Memory B cell (primary cell): ENCODE measurements around the gene TIPRL.
"Not testable (repeated sequence)": the region's sequence is repeated elsewhere in the genome, so short reads cannot be mapped to it uniquely, and the experiment has no call there.

Source experiments
- ATAC-seq: fragments of 150-1000 bp; cut with Tn5 transposase; 2 replicates; pipeline ENCODE4 v1.10.0; 2021; ENCODE audit warnings: low read depth, mild to moderate bottlenecking, moderate library complexity
- DNase-seq, 2 donors: peaks; one replicate each; pipeline ENCODE4 v3.0.0; 2022; ENCODE audit warnings: low spot score in 2 of 2
- H3K27ac Mint-ChIP-seq: one replicate; pipeline ENCODE4 v1.8.0; 2022; ENCODE audit warnings: mild to moderate bottlenecking, moderate library complexity, mixed read lengths
- H3K27me3 Mint-ChIP-seq: one replicate; pipeline ENCODE4 v1.8.0; 2022; ENCODE audit warnings: mixed read lengths
- H3K36me3 Mint-ChIP-seq: one replicate; pipeline ENCODE4 v1.8.0; 2022; ENCODE audit warnings: mild to moderate bottlenecking, mixed read lengths
- H3K4me1 Mint-ChIP-seq: one replicate; pipeline ENCODE4 v1.8.0; 2022; ENCODE audit warnings: mixed read lengths
- H3K4me3 Mint-ChIP-seq: one replicate; pipeline ENCODE4 v1.8.0; 2022; ENCODE audit warnings: mild to moderate bottlenecking, moderate library complexity, mixed read lengths
- H3K9me3 Mint-ChIP-seq: one replicate; pipeline ENCODE4 v1.8.0; 2022; ENCODE audit warnings: mixed read lengths

Gene TIPRL

DNA sequence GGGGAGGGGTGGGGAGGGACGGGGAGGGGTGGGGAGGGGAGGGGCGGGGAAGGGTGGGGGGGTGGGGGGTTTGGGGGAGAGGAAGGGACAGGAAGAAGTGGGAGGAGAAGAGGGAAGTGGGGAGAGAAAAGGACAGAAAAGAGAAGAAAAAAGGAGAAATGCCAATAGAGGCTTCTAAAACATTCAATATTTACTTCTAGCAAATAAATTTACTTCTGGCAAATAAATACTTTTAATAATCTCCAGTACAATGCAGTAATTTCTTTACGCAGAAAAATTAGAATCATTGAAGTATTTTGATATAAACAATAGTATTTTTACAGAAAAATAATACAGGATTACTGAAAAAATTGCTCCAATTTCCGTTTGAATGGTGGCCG is 32.6 kb upstream of the TIPRL start:
- Mint-ChIP-seq H3K27ac (peak overlapping the region; percentile 60), H3K36me3 (no peaks in the 10 kb centered on the region), H3K27me3 (no peaks in the 10 kb centered on the region), H3K4me1 (peaks cover 10% of the 10 kb centered on the region), H3K9me3 (no peaks in the 10 kb centered on the region), H3K4me3 (peak overlapping the region; percentile 67)
- ATAC-seq = no peak
- no peak for DNase-seq

GRCh38 chr1:168146626-168147025 is 32.1 kb upstream of the TIPRL start:
- no peaks in the 10 kb centered on the region for H3K9me3 Mint-ChIP-seq
- no peak overlapping the region for H3K4me3 Mint-ChIP-seq
- no peak for DNase-seq

GRCh38 chr1:168148916-168149315 is 29.8 kb upstream of the TIPRL start:
- Mint-ChIP-seq H3K9me3 (no peaks in the 10 kb centered on the region), H3K4me1 (peaks cover 10% of the 10 kb centered on the region), H3K27ac (peak overlapping the region; percentile 60), H3K27me3 (no peaks in the 10 kb centered on the region), H3K36me3 (no peaks in the 10 kb centered on the region), H3K4me3 (no peak overlapping the region)
- ATAC-seq = peak; percentile 64
- no peak for DNase-seq

More at GRCh38 chr1:168146626-168147025, 32.1 kb upstream of the TIPRL start:
- peaks cover 10% of the 10 kb centered on the region for H3K4me1 Mint-ChIP-seq
- no peak overlapping the region for H3K27ac Mint-ChIP-seq
- no peaks in the 10 kb centered on the region for H3K27me3 Mint-ChIP-seq
- H3K36me3 Mint-ChIP-seq = no peaks in the 10 kb centered on the region
- ATAC-seq = no peak

DNA sequence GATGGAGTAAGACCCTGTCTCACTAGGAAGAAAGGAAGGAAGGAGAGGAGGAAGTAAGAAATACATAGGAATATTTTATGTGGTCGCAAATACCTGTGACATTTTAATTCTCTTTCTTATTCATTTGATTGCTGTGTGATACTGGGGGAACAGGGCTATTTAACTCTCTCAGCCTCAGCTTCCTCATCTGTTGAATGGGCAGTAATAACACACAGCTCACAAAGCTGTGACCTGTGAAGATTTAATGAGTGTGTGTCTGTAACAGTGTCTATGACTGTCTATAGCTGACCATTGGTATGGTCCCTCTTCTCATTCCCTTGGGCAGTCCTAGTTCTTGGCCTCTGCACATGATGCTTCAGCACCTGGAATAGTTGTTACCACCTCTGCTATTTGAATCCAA is 28.5 kb upstream of the TIPRL start:
- no peak overlapping the region for H3K27ac Mint-ChIP-seq
- DNase-seq = no peak
- H3K4me1 Mint-ChIP-seq = peaks cover 13% of the 10 kb centered on the region
- H3K36me3 Mint-ChIP-seq = peaks cover 2% of the 10 kb centered on the region
- ATAC-seq = no peak
- no peak overlapping the region for H3K4me3 Mint-ChIP-seq
- no peaks in the 10 kb centered on the region for H3K27me3 Mint-ChIP-seq
- peaks cover 2% of the 10 kb centered on the region for H3K9me3 Mint-ChIP-seq

- no peak overlapping the region for H3K27ac Mint-ChIP-seq
- no peak overlapping the region for H3K4me3 Mint-ChIP-seq
- H3K4me1 Mint-ChIP-seq = peaks cover 9% of the 10 kb centered on the region
- H3K27me3 Mint-ChIP-seq = no peaks in the 10 kb centered on the region
- H3K36me3 Mint-ChIP-seq = peaks cover 2% of the 10 kb centered on the region
- H3K9me3 Mint-ChIP-seq = peaks cover 2% of the 10 kb centered on the region
- ATAC-seq (no peak), DNase-seq (no peak)
Measured at GRCh38 chr1:168151935-168152334, 26.8 kb upstream of the TIPRL start.

- ATAC-seq = peak; percentile 24
- H3K27ac Mint-ChIP-seq, DNase-seq, H3K4me1 Mint-ChIP-seq, H3K36me3 Mint-ChIP-seq, H3K4me3 Mint-ChIP-seq, H3K27me3 Mint-ChIP-seq: not testable (repeated sequence)
- peaks cover 14% of the 10 kb centered on the region for H3K9me3 Mint-ChIP-seq
Measured at GRCh38 chr1:168154707-168155106, 24.1 kb upstream of the TIPRL start.

DNA sequence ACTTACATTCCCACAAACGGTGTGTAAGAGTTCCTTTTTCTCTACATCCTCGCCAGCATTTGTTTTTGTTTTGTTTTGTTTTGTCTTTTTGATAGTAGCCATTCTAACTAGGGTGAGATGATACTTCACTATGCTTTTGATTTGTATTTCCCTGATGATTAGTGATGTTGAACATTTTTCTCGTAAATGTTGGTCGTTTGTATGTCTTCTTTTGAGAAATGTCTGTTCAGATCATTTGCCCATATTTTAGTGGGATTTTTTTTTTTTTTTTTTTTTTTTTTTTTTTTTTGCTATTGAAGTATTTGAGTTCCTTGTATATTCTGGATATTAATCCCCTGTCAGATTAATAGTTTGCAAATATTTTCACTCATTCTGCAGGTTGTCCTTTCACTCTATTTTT is 22.9 kb upstream of the TIPRL start:
- H3K4me3 Mint-ChIP-seq = no peak overlapping the region

DNA sequence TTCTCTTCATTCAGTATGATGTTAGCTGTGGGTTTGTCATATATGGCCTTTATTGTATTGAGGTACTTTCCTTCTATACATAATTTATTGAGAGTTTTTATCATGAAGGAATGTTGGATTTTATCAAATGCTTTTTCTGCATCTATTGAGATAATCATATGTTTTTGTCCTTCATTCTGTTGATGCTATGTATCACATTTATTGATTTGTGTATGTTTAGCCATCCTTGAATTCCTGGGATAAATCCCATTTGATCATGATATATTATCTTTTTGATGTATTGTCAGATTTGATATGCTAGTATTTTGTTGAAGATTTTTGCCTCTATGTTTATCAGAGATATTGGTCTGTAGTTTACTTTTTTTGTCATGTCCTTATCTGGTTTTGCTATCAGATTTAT is 21.1 kb upstream of the TIPRL start:
- DNase-seq = no peak
- H3K27me3 Mint-ChIP-seq = peaks cover 2% of the 10 kb centered on the region
- no peak overlapping the region for H3K4me3 Mint-ChIP-seq
- peaks cover 12% of the 10 kb centered on the region for H3K4me1 Mint-ChIP-seq
- no peak for ATAC-seq
- H3K36me3 Mint-ChIP-seq = peaks cover 15% of the 10 kb centered on the region
- no peak overlapping the region for H3K27ac Mint-ChIP-seq
- H3K9me3 Mint-ChIP-seq = peaks cover 25% of the 10 kb centered on the region

More for the DNA sequence above, 22.9 kb upstream of the TIPRL start:
- ATAC-seq (no peak), DNase-seq (no peak)
- H3K27ac Mint-ChIP-seq = no peak overlapping the region
- H3K36me3 Mint-ChIP-seq = peaks cover 15% of the 10 kb centered on the region
- peaks cover 23% of the 10 kb centered on the region for H3K9me3 Mint-ChIP-seq
- no peaks in the 10 kb centered on the region for H3K27me3 Mint-ChIP-seq
- H3K4me1 Mint-ChIP-seq = peaks cover 6% of the 10 kb centered on the region

- Mint-ChIP-seq H3K4me1 (peaks cover 20% of the 10 kb centered on the region), H3K36me3 (peaks cover 14% of the 10 kb centered on the region), H3K4me3 (no peak overlapping the region), H3K27ac (no peak overlapping the region), H3K9me3 (peaks cover 25% of the 10 kb centered on the region), H3K27me3 (peaks cover 2% of the 10 kb centered on the region)
- ATAC-seq = no peak
- DNase-seq = no peak
Measured at GRCh38 chr1:168159251-168159650, 19.5 kb upstream of the TIPRL start.

DNA sequence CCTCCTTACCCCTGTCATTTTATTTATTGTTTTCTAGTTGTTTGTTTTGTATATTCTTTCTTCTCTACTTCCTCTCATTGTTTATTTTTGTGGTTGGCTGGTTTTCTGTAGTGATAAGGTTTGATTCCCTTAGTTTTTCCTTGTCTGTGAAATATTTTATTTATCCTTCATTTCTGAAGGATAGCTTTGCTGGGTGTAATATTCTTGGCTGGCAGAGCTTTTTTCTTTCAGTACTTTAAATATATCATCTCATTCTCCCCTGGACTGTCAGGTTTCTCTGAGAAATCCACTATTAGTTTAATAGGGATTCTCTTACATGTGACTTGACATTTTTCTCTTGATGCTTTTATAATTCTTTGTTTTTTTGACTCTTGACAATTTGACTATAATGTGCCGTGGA is 18.8 kb upstream of the TIPRL start:
- no peak for DNase-seq
- ATAC-seq = no peak
- Mint-ChIP-seq H3K9me3 (peaks cover 24% of the 10 kb centered on the region), H3K4me3 (no peak overlapping the region), H3K36me3 (peaks cover 14% of the 10 kb centered on the region), H3K27me3 (peaks cover 2% of the 10 kb centered on the region), H3K4me1 (peaks cover 16% of the 10 kb centered on the region), H3K27ac (no peak overlapping the region)

GRCh38 chr1:168161459-168161858 is 17.3 kb upstream of the TIPRL start:
- no peak overlapping the region for H3K27ac Mint-ChIP-seq

DNA sequence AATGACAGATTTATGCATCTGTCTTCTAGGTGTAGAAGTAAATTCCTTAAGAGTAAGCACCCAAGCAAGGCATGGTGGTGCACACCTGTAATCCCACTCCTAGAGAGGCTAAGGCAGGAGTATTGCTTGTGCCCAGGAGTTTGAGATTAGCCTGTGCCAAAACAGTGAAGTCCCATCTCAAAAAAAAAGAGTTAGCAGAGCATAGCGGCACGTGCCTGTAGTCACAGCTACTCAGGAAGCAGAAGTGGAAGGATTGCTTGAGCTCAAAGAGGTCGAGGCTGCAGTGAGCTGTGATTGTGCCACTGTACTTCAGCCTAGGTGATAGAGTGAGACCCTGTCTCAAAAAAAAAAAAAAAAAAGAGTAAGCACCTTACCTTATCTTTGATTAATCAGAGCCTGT is 15.1 kb upstream of the TIPRL start:
- no peak overlapping the region for H3K4me3 Mint-ChIP-seq
- peak overlapping the region; percentile 14 for H3K27ac Mint-ChIP-seq
- peaks cover 17% of the 10 kb centered on the region for H3K4me1 Mint-ChIP-seq
- ATAC-seq = peak; percentile 86
- H3K36me3 Mint-ChIP-seq = peaks cover 7% of the 10 kb centered on the region
- DNase-seq = no peak
- peaks cover 15% of the 10 kb centered on the region for H3K9me3 Mint-ChIP-seq
- H3K27me3 Mint-ChIP-seq = peaks cover 2% of the 10 kb centered on the region

More at GRCh38 chr1:168161459-168161858, 17.3 kb upstream of the TIPRL start:
- Mint-ChIP-seq H3K36me3 (peaks cover 14% of the 10 kb centered on the region), H3K27me3 (peaks cover 2% of the 10 kb centered on the region), H3K4me3 (no peak overlapping the region), H3K4me1 (peaks cover 17% of the 10 kb centered on the region), H3K9me3 (peaks cover 24% of the 10 kb centered on the region)
- ATAC-seq (no peak), DNase-seq (no peak)

DNA sequence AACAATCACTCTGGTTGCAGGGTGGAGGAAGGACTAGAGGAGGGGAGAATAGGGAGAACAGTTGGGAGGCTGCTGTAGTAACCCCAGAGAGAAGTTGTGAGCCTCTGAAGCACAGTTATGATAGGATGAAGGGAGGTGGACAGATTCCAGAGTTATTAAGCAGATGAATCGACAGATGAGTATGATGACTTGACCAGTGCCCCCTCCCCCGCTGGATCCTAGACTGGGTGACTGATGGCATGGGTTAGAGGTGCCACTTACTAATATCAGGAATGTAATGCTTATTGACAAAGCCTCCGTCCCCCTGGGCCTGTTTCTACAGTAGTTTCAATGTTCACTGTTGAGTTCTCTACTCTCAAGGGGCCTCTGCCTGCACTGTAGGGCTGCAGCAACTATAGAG is 14.0 kb upstream of the TIPRL start:
- no peak overlapping the region for H3K4me3 Mint-ChIP-seq

GRCh38 chr1:168167806-168168205 is 11.0 kb upstream of the TIPRL start:
- peaks cover 15% of the 10 kb centered on the region for H3K4me1 Mint-ChIP-seq

More for the DNA sequence above, 14.0 kb upstream of the TIPRL start:
- ATAC-seq = no peak
- Mint-ChIP-seq H3K27me3 (peaks cover 2% of the 10 kb centered on the region), H3K9me3 (peaks cover 11% of the 10 kb centered on the region), H3K4me1 (peaks cover 17% of the 10 kb centered on the region), H3K36me3 (peaks cover 5% of the 10 kb centered on the region), H3K27ac (no peak overlapping the region)
- no peak for DNase-seq

More at GRCh38 chr1:168167806-168168205, 11.0 kb upstream of the TIPRL start:
- Mint-ChIP-seq H3K4me3 (no peak overlapping the region), H3K27me3 (no peaks in the 10 kb centered on the region), H3K9me3 (no peaks in the 10 kb centered on the region), H3K36me3 (no peaks in the 10 kb centered on the region), H3K27ac (no peak overlapping the region)
- ATAC-seq = no peak
- no peak for DNase-seq
